PC-9 (cell line): Measurements from ENCODE around the gene MT1E.

Source experiments
- EZH2 ChIP-seq: fragments of 200-600 bp; sonication (generic); IDR thresholded peaks from 2 replicates; pipeline ENCODE4 v1.8.0; 2017; ENCODE audit warnings: antibody characterized with exemption, low read depth
- TF ChIP-seq, protein P1 (sequence below): fragments of 200-600 bp; sonication (generic); conservative IDR thresholded peaks from 2 replicates; pipeline ENCODE4 v1.6.1; 2017; ENCODE audit warnings: mixed run types, antibody characterized with exemption, mild to moderate bottlenecking, moderate library complexity

DNA sequence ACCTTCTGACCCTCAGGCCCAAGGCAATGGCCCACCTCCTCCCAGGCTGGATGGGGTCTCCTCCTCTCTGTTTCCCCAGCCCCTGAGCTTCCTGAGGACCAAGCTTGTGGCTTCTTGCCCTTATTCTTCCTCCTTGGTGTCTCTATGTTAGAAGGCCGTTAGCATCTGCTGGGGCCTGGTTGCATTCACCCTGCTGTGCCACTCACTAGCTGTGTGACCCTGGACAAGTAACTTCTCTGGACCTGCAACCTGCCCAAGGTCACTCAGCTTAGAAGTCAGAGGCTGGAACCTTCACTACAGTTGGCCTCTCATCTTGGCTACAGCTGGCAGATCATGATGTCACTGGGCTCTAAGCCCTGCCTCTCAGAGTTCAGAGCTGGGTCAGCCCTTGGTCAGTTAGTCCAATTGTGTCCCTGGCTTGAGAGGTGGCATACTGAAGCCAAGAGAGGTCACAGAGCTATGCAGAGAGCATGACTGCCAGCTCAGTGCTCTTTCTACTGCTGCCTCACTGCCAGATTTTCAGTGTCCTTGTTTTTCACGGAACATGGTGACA lies 14.2 kb upstream of the MT1E start:
- no peak for TF ChIP-seq EZH2
- TF ChIP-seq, protein P1, sequence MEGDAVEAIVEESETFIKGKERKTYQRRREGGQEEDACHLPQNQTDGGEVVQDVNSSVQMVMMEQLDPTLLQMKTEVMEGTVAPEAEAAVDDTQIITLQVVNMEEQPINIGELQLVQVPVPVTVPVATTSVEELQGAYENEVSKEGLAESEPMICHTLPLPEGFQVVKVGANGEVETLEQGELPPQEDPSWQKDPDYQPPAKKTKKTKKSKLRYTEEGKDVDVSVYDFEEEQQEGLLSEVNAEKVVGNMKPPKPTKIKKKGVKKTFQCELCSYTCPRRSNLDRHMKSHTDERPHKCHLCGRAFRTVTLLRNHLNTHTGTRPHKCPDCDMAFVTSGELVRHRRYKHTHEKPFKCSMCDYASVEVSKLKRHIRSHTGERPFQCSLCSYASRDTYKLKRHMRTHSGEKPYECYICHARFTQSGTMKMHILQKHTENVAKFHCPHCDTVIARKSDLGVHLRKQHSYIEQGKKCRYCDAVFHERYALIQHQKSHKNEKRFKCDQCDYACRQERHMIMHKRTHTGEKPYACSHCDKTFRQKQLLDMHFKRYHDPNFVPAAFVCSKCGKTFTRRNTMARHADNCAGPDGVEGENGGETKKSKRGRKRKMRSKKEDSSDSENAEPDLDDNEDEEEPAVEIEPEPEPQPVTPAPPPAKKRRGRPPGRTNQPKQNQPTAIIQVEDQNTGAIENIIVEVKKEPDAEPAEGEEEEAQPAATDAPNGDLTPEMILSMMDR: no peak
